Peyer's patch (tissue), 4 donors: Measurements from ENCODE around the gene SMAD3.

Source experiments
- POLR2A ChIP-seq, 2 donors: fragments of 450-650 bp; IDR thresholded peaks; one replicate each; pipeline ENCODE4 v1.5.1; 2017; ENCODE audit warnings: antibody characterized with exemption in 2 of 2, mild to moderate bottlenecking in 2 of 2, moderate library complexity in 2 of 2
- TF ChIP-seq, protein P1 (sequence below), 6 experiments: fragments of 450-650 bp in 4 of 6; fragments of 200-600 bp in 2 of 6; sonication (generic) in 1 of 6; IDR thresholded peaks; one replicate each; pipeline ENCODE4 v1.5.1; 2017 to 2019; ENCODE audit warnings: antibody characterized with exemption in 6 of 6, mild to moderate bottlenecking in 3 of 6, moderate library complexity in 1 of 6

DNA sequence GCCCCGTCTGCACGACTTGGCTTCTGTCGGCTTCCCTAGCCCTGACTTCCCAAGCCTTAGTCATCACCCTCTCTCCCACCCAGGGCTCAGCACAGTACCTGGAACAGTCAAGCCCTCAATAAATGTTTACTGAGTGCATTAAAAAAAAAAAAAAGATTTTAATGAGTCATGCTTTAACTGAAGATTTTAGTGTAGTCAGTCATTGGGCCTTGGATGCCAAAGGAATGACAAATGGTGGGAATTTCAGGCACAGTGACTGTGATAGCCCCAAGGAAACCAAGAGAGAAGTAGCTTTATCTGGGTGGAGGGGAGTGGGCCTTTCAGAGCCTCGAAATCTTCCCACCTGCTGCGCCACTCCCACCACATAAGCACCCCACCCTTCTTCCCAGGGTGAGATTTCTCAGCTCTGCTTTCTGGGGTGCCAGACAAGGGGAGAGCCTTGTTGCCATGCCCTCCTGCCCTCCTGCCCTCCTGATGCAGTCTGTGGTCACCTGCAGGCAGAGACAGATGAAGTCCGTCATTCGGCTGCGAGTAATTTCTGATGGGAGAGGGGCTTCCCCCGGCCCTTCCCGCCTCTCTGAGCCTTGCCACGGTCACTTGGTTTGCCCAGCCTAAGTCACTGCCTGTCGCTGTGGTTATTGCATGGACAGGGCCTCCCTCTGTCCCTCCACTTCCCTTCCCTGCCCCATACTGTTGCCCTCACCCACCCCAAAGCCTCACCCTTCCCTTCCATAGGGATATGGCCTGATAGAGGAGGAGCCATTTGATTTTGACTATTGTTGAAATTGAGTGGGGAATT lies 41.8 kb downstream of the SMAD3 start:
- TF ChIP-seq, protein P1, sequence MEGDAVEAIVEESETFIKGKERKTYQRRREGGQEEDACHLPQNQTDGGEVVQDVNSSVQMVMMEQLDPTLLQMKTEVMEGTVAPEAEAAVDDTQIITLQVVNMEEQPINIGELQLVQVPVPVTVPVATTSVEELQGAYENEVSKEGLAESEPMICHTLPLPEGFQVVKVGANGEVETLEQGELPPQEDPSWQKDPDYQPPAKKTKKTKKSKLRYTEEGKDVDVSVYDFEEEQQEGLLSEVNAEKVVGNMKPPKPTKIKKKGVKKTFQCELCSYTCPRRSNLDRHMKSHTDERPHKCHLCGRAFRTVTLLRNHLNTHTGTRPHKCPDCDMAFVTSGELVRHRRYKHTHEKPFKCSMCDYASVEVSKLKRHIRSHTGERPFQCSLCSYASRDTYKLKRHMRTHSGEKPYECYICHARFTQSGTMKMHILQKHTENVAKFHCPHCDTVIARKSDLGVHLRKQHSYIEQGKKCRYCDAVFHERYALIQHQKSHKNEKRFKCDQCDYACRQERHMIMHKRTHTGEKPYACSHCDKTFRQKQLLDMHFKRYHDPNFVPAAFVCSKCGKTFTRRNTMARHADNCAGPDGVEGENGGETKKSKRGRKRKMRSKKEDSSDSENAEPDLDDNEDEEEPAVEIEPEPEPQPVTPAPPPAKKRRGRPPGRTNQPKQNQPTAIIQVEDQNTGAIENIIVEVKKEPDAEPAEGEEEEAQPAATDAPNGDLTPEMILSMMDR (IDR thresholded peaks at IDR 0.05), result no peak
- TF ChIP-seq POLR2A (IDR thresholded peaks at IDR 0.05), result no peak
